HepG2 (cell line): ENCODE results near the gene SLC4A2. TPM values are rescaled to one million over a fixed set of nuclear protein-coding genes. Genes with fewer than 3 reads are reported as not detected.

ENCODE experiments used
- ISX ChIP-seq: sonication (generic); formaldehyde crosslinking; conservative IDR thresholded peaks from 2 replicates; pipeline ENCODE4 v1.5.0; 2020; ENCODE audit warnings: missing genetic modification reagents
- MNT ChIP-seq: fragments of 450-650 bp; IDR thresholded peaks from 2 replicates; pipeline ENCODE4 v1.6.1; 2016
- SMC3 ChIP-seq: IDR thresholded peaks from 2 replicates; pipeline ENCODE4 v1.6.1; 2011; ENCODE audit warnings: low read length, improper control_type of control experiment
- SNAI1 ChIP-seq: sonication (generic); formaldehyde crosslinking; IDR thresholded peaks from 2 replicates; pipeline ENCODE4 v1.5.0; 2020; ENCODE audit warnings: mild to moderate bottlenecking, missing genetic modification reagents, borderline replicate concordance
- U2AF1 ChIP-seq: fragments of 200-400 bp; formaldehyde crosslinking; optimal IDR thresholded peaks from 2 replicates; pipeline ENCODE3; 2017; ENCODE audit warnings: mild to moderate bottlenecking, low read depth, low read length
- ZBTB34 ChIP-seq: sonication (generic); formaldehyde crosslinking; IDR thresholded peaks from 2 replicates; pipeline ENCODE4 v1.8.0; 2022; ENCODE audit warnings: mild to moderate bottlenecking, missing genetic modification reagents
- ZBTB43 ChIP-seq: sonication (generic); formaldehyde crosslinking; conservative IDR thresholded peaks from 2 replicates; pipeline ENCODE4 v1.4.0; 2020; ENCODE audit warnings: missing genetic modification reagents
- ZMYM4 ChIP-seq: sonication (generic); formaldehyde crosslinking; IDR thresholded peaks from 2 replicates; pipeline ENCODE4 v1.8.1; 2023; ENCODE audit warnings: mild to moderate bottlenecking, missing genetic modification reagents
- ZNF318 ChIP-seq: sonication (generic); formaldehyde crosslinking; IDR thresholded peaks from 2 replicates; pipeline ENCODE4 v1.4.0; 2020; ENCODE audit warnings: mild to moderate bottlenecking, missing genetic modification reagents
- ZNF609 ChIP-seq: sonication (generic); formaldehyde crosslinking; IDR thresholded peaks from 2 replicates; pipeline ENCODE4 v1.4.0; 2020; ENCODE audit warnings: mild to moderate bottlenecking, missing genetic modification reagents, borderline replicate concordance
- polyA plus RNA-seq, 8 experiments: library from polyadenylated mRNA; depleted of rRNA in 3 of 8; stranded (reverse) in 7 of 8; unstranded in 1 of 8; fragments of >200 nt; fragmentation: Illumina TruSeq in 4 of 8; extraction: Trizol in 4 of 8; gene quantifications; 2 replicates each; pipeline versions ENCODE4 v1.2.1 to v1.2.3, GENCODE V29; 2011 to 2016; ENCODE audit warnings: low read depth in 4 of 8, missing spikeins in 1 of 8, mixed read lengths in 1 of 8; ENCODE audit not compliant: insufficient read depth in 1 of 8
- total RNA-seq, 5 experiments: library from RNA; depleted of rRNA; stranded (reverse); fragments of >200 nt; fragmentation: Illumina TruSeq; extraction: Trizol; gene quantifications; 2 replicates each; pipeline ENCODE4 v1.2.3, GENCODE V29; 2016; ENCODE audit warnings: low read depth in 1 of 5

SLC4A2 gene
- total and polyA plus RNA-seq, 2 of the 13 experiments (the other 11 are each of a cell fraction or from before 2014, with no cell fraction given) = 51.9 to 73.4 TPM

GRCh38 chr7:151010307-151011096 lies 48.9 kb upstream of the SLC4A2 start (continued):
- TF ChIP-seq ZNF609 (no peak), ISX (CRISPR knock-in tag) (no peak), ZNF318 (CRISPR knock-in tag) (no peak), SNAI1 (CRISPR knock-in tag) (no peak), U2AF1 (no peak), SMC3 (no peak), MNT (no peak), ZMYM4 (CRISPR knock-in tag) (no peak), ZBTB43 (CRISPR knock-in tag) (no peak), ZBTB34 (CRISPR knock-in tag) (no peak)
